ENCODE data around the gene SLC25A34. TPM values are rescaled to one million over a fixed set of nuclear protein-coding genes. Genes with fewer than 3 reads are reported as not detected.

Gene SLC25A34
- total and polyA plus RNA-seq, 10 of the 15 experiments (the other 5 are each of a cell fraction or from before 2014, with no cell fraction given), result 0.02 to 1.6 (median 0.39) TPM

DNA sequence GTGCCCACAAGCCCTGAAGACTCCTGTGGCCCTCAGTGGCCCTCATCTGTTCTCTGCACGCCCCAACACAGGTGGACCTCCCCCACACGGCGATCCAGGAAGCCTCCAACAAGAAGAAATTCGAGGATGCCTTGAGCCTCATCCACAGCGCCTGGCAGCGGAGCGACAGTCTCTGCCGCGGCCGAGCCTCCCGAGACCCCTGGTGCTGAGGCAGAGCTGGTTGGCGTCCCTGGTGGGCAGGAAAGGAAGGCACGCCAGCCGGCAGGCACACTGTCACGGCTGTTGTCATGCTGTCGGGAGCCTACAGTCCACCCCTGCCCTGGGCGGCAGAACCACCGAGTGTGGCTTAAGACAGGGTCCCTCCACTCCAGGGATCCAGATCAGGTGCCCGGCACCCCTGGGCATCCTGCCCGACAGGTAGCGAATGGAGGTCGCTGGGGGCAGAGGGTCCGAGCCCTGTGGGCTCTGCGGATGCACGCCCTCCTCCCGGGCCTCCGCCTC is 2.3 kb upstream of the SLC25A34 start:
- Histone ChIP-seq H3K4me1 (ENCODE audit: control insufficient read depth, insufficient read depth, low read length) (no peaks in the 10 kb centered on the region), H3K27me3 (replicated peaks in 1 of 2; ENCODE audit: control insufficient read depth in 2 of 2, insufficient read depth in 2 of 2, low read length in 1 of 2) (no peaks in the 10 kb centered on the region), H3K9ac (ENCODE audit: control insufficient read depth, insufficient read depth, low read length) (no peak overlapping the region), H3K36me3 (ENCODE audit: control insufficient read depth in 2 of 2, insufficient read depth in 2 of 2, low read length in 1 of 2) (peaks cover 7 to 15% of the 10 kb centered on the region in 2 experiments), H4K20me1 (ENCODE audit: control insufficient read depth, insufficient read depth) (no peaks in the 10 kb centered on the region), H3K79me2 (ENCODE audit: control insufficient read depth, insufficient read depth, low read length) (no peaks in the 10 kb centered on the region), H3K27ac (ENCODE audit: control insufficient read depth, insufficient read depth) (no peak overlapping the region), H3K4me2 (ENCODE audit: control insufficient read depth, insufficient read depth) (no peak overlapping the region), H2AFZ (ENCODE audit: control insufficient read depth, low read depth, low read length) (no peak overlapping the region), H3K9me3 (replicated peaks; ENCODE audit: control insufficient read depth, insufficient read depth, low read length) (no peaks in the 10 kb centered on the region), H3K4me3 (no peak overlapping the region)
- ATAC-seq (no peak), FAIRE-seq (no peak), DNase-seq (ENCODE audit: low read depth, low spot score) (no peak)
- 94% methylated on average over 22 of the region's 27 CpGs for WGBS (ENCODE audit: insufficient coverage, insufficient replicate concordance, low lambda C conversion rate, missing lambda C conversion rate)
- intact Hi-C loops (cut with micrococcal nuclease; ENCODE audit: unreplicated experiment), result loop anchor here (5.0 kb wide), 1 partner anchor 301 kb away; no protein-coding TSS in a partner anchor
- in situ Hi-C loops (cut with MboI), result no loop called here
- RAD21 ChIA-PET (ENCODE audit: unreplicated experiment), result no interaction called here
- SMC1A ChIA-PET (ENCODE audit: uncharacterized antibody, unreplicated experiment), result no interaction called here
- BruUV-seq (replicated peaks), result TSS peak; percentile 57
- POLR2A ChIA-PET, result interaction anchor here (0.6 kb wide), 2 partner anchors 25 to 29 kb away, joined by 3 to 8 read pairs; no protein-coding TSS in a partner anchor
- CTCF ChIA-PET, result no interaction called here
- TF ChIP-seq, protein P1, sequence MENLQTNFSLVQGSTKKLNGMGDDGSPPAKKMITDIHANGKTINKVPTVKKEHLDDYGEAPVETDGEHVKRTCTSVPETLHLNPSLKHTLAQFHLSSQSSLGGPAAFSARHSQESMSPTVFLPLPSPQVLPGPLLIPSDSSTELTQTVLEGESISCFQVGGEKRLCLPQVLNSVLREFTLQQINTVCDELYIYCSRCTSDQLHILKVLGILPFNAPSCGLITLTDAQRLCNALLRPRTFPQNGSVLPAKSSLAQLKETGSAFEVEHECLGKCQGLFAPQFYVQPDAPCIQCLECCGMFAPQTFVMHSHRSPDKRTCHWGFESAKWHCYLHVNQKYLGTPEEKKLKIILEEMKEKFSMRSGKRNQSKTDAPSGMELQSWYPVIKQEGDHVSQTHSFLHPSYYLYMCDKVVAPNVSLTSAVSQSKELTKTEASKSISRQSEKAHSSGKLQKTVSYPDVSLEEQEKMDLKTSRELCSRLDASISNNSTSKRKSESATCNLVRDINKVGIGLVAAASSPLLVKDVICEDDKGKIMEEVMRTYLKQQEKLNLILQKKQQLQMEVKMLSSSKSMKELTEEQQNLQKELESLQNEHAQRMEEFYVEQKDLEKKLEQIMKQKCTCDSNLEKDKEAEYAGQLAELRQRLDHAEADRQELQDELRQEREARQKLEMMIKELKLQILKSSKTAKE (IDR thresholded peaks at IDR 0.05; ENCODE audit: low read depth, poor library complexity, severe bottlenecking), result no peak
- no peak for TF ChIP-seq IKZF1 (conservative IDR thresholded peaks at IDR 0.05)
- no peak for TF ChIP-seq HDGF (IDR thresholded peaks at IDR 0.05)
- TF ChIP-seq NR2F1 (conservative IDR thresholded peaks at IDR 0.05), result no peak
- TF ChIP-seq IKZF2 (IDR thresholded peaks at IDR 0.05), result no peak
- no peak for TF ChIP-seq SUPT20H (IDR thresholded peaks at IDR 0.05; ENCODE audit: borderline replicate concordance, control insufficient read depth, low read depth, low read length)
- TF ChIP-seq, protein P2, sequence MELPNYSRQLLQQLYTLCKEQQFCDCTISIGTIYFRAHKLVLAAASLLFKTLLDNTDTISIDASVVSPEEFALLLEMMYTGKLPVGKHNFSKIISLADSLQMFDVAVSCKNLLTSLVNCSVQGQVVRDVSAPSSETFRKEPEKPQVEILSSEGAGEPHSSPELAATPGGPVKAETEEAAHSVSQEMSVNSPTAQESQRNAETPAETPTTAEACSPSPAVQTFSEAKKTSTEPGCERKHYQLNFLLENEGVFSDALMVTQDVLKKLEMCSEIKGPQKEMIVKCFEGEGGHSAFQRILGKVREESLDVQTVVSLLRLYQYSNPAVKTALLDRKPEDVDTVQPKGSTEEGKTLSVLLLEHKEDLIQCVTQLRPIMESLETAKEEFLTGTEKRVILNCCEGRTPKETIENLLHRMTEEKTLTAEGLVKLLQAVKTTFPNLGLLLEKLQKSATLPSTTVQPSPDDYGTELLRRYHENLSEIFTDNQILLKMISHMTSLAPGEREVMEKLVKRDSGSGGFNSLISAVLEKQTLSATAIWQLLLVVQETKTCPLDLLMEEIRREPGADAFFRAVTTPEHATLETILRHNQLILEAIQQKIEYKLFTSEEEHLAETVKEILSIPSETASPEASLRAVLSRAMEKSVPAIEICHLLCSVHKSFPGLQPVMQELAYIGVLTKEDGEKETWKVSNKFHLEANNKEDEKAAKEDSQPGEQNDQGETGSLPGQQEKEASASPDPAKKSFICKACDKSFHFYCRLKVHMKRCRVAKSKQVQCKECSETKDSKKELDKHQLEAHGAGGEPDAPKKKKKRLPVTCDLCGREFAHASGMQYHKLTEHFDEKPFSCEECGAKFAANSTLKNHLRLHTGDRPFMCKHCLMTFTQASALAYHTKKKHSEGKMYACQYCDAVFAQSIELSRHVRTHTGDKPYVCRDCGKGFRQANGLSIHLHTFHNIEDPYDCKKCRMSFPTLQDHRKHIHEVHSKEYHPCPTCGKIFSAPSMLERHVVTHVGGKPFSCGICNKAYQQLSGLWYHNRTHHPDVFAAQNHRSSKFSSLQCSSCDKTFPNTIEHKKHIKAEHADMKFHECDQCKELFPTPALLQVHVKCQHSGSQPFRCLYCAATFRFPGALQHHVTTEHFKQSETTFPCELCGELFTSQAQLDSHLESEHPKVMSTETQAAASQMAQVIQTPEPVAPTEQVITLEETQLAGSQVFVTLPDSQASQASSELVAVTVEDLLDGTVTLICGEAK (IDR thresholded peaks at IDR 0.05; ENCODE audit: borderline replicate concordance), result no peak
- TF ChIP-seq, protein P3, sequence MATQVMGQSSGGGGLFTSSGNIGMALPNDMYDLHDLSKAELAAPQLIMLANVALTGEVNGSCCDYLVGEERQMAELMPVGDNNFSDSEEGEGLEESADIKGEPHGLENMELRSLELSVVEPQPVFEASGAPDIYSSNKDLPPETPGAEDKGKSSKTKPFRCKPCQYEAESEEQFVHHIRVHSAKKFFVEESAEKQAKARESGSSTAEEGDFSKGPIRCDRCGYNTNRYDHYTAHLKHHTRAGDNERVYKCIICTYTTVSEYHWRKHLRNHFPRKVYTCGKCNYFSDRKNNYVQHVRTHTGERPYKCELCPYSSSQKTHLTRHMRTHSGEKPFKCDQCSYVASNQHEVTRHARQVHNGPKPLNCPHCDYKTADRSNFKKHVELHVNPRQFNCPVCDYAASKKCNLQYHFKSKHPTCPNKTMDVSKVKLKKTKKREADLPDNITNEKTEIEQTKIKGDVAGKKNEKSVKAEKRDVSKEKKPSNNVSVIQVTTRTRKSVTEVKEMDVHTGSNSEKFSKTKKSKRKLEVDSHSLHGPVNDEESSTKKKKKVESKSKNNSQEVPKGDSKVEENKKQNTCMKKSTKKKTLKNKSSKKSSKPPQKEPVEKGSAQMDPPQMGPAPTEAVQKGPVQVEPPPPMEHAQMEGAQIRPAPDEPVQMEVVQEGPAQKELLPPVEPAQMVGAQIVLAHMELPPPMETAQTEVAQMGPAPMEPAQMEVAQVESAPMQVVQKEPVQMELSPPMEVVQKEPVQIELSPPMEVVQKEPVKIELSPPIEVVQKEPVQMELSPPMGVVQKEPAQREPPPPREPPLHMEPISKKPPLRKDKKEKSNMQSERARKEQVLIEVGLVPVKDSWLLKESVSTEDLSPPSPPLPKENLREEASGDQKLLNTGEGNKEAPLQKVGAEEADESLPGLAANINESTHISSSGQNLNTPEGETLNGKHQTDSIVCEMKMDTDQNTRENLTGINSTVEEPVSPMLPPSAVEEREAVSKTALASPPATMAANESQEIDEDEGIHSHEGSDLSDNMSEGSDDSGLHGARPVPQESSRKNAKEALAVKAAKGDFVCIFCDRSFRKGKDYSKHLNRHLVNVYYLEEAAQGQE (IDR thresholded peaks at IDR 0.05; ENCODE audit: low read depth, low read length), result no peak
- TF ChIP-seq SMAD5 (IDR thresholded peaks at IDR 0.05; ENCODE audit: low read depth), result no peak
- TF ChIP-seq BCL11A (IDR thresholded peaks at IDR 0.05; ENCODE audit: low read depth, low read length), result no peak
- TF ChIP-seq ZNF622 (IDR thresholded peaks at IDR 0.05), result no peak
- TF ChIP-seq MYC (IDR thresholded peaks at IDR 0.05; ENCODE audit: insufficient read depth, insufficient read length, insufficient replicate concordance, low read length, severe bottlenecking), result no peak
- TF ChIP-seq, protein P4, sequence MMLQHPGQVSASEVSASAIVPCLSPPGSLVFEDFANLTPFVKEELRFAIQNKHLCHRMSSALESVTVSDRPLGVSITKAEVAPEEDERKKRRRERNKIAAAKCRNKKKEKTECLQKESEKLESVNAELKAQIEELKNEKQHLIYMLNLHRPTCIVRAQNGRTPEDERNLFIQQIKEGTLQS (IDR thresholded peaks at IDR 0.05; ENCODE audit: borderline replicate concordance, extremely low read depth, low read depth, low read length), result no peak
- TF ChIP-seq, protein P5, sequence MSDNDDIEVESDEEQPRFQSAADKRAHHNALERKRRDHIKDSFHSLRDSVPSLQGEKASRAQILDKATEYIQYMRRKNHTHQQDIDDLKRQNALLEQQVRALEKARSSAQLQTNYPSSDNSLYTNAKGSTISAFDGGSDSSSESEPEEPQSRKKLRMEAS (IDR thresholded peaks at IDR 0.05; ENCODE audit: low read depth, low read length), result no peak

Data from GM12878 (cell line).